ENCODE measurements around the gene HTR4.

- no peak for TF ChIP-seq CTCF (conservative IDR thresholded peaks at IDR 0.05; ENCODE audit: low read length)
- TF ChIP-seq EZH2phosphoT487 (IDR thresholded peaks at IDR 0.05; ENCODE audit: borderline replicate concordance, low read depth, low read length) = no peak
These were observed 162.0 kb downstream of the HTR4 start for GRCh38 chr5:148492351-148492750.
